Measurements from ENCODE around the gene PDE11A.

DNA sequence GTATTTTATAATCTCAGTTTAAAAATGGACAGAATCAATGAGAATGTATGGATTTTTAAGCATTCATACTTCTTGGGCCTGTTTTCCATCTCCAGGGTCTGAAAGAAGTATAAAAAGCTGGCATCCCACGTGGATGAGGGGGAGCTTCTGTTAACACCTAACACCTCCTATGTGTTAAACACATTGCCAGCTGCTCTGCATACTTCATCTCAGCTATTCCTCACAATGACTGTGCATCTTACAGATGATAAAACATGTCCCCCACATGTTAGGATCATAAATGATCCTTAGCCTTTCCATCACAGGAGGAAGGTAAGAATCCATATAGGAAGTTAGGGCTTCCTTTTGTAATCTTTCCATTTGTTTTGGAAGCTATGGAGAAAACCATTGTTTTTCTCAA is 440.9 kb downstream of the PDE11A start:
- TF ChIP-seq EZH2 (IDR thresholded peaks at IDR 0.05; ENCODE audit: insufficient read depth, poor library complexity, severe bottlenecking) = no peak
- no peak for TF ChIP-seq EZH2phosphoT487 (IDR thresholded peaks at IDR 0.05; ENCODE audit: insufficient read depth, low read depth)

All from GM23248 (cell line).